Activated naive CD4-positive, alpha-beta T cell (primary cell): ENCODE results near the gene REXO1.

Source experiments
- DNase-seq, 4 experiments: peaks; one replicate each; lab custom pipeline; 2025; lab: John Stamatoyannopoulos, UW

REXO1 gene

DNA sequence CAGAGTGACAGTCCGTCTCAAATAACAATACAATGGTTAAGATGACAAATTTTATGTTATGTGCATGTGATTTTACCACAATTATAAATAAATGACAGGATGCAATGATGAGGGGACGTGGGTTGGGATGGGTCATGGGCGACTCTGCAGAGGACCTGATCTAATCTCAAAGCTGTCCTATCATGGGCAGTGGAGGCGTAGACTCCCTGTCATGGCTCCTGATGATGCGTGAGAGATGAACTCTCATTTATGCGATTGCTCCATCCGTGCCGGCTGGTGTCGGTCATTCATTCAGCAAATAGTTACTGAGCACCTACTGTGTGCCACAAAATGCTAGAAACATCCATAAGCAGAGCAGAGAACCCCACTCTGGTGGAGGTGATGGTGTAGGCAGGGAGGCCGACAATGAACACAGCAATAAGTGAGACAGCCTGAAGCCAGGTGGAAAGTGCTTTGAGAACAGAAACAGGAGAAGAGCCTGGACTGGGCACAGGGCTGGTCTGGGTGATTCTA, 1.7 kb upstream of the REXO1 start:
- no peak for DNase-seq

DNA sequence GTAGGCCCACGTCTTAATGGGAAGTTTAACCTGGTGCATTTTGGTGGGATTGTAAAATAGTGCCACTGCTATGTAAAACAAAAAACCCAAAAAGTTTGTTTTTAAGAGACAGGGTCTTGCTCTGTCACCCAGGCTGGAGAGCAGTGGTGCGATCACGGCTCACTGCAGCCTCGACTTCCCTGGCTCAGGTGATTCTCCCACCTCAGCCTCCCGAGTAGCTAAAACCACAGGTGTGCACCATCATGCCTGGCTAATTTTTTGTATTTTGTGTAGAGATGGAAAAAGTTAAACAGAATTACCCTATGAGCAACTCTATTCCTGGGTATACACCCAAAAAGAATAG, 820 bp upstream of the REXO1 start:
- DNase-seq, result no peak

DNA sequence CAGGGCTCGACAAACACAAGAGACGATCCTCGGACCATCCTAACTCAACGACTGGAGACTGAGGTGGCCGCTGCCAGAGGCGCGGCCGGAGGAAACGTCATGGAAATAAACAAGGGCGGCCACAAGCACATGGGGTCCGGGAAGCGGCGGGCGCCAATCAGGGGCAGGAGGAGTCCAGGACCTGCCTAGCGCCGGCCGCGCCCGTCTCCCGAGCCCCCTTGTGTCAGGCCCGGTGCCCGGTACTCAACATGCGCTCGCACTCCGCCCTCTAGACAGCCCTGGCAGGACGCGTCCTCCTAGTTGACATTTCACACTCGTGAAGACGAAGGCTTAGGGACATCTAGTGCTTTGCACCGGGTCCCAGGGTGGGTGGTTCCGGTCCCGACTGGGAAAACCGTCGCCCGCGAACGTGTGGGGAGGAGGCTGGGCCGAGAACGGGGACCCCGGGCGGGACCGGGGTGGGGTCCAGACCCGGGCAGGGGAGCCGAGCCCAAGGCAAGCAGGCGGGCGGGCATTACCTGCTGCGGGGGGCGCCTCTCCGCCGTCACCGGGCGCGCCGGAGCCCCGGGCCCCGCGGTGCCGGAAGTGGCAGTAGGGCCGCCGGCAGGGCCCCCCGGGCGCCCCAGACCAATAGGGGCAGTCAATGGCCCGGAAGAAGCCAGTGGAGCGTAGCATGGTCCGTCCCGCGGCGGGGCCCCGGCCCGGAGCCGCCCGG, 442 bp downstream of the REXO1 start:
- DNase-seq, result no peak

DNA sequence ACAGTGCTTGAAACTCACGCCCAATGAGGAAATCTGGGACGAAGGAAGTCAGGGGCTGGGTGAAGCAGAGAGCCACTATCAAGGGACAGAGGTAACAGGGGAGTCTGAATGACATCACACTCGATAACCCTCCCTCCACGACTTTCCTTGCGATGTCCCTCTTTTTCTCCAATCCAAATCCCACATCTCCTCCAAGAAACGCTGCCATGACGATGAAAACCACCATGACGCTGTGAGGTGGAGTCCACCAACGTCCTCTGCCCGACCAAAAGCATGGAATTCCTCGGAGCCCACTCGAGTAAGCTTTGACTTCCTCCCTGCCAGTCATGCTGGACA, 967 bp downstream of the REXO1 start:
- no peak for DNase-seq

DNA sequence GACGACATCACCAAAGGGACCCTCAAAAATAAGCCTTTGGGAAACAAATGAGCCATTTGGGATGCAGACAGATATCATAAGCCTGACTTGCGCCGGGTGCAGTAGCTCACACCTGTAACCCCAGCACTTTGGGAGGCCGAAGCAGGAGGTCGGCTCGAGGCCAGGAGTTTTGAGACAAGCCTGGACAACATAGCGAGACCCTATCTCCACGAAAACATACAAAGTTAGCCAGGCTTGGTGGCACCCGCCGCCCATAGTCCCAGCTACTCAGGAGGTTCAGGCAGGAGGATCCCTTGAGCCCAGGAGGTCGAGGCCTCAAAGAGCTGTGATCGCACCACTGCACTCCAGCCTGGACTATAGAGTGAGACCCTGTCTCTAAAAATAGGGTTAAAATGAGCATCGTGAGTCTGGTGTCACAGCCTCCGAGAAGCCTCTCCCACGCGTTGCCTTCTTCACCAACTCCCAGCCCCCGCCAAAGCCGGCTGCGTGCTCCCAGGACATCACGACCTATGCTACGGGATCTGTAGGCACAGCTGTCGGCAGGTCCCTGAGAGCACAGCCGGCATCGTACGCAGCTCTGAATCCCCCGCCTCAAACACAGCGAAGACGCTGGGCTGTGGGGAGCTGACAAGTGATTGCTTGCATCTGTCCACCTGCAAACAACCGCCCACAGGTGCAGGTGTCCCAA, 1.6 kb downstream of the REXO1 start:
- no peak for DNase-seq

DNA sequence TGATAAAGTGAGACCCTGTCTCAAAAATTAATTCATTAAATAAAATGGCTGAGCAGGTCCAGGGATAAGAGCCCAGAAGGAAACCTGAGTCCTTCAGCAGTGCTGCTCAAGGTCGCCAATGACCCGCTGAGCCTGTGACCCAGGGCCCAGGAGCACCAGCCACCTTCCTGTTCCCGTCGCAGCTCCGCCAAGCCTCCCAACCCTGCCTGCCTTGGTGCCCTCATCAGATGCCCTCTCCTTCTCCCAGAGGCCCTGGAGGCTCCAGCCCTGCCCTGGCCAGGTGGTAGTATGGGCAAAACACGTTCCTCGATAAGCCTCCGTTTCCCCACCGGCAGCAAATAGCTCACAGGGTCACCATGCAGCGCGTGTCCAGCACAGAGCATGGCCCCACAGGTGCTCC, 2.6 kb downstream of the REXO1 start:
- no peak for DNase-seq

DNA sequence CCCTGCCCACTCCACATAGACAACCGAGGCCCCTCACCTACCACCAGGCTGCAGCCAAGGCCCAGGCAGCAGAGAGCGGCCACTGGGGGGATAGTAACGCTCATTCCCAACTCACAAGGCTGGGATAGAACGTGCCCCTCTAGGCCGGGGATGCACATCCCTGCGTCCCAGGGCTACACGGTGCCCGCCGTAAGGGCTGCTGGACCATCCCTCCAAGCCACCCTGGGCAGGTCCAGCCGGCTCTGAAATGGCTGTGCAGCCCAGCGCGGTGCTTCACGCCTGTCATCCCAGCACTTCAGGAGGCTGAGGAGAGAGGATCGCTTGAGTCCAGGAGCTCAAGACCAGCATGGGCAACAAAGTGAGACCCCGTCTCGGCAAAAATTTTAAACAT, 3.2 kb downstream of the REXO1 start:
- DNase-seq, result no peak

DNA sequence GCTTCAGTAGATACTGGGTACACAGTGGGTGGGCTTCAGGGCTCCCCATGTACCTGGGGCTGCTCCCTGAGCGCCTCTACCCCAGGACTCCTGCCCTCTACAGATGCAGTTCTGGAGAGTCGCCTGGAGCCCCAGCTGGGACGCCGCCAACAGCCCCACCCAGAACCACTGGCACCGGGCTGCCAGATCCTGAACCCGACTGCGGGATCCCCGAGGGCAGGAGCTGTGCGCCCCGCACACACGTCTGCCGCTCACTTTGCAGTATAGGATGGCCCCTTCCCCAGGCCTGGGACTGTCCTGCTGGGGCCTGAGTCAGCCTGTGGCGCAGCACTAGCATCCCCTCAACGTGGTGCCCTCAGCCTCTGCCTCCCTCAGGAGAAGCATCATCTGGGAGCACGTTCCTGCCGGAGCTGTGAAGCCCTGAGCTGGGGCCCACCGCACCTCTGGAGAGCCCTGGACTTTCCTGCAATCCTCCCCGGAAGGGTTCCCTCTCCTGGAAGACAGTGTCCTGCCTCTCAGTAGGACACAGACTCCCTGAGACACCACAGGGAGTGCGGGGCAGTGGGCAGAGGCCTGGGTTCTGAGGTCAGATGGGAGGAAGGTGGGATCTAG, 3.7 kb downstream of the REXO1 start:
- DNase-seq, result no peak

DNA sequence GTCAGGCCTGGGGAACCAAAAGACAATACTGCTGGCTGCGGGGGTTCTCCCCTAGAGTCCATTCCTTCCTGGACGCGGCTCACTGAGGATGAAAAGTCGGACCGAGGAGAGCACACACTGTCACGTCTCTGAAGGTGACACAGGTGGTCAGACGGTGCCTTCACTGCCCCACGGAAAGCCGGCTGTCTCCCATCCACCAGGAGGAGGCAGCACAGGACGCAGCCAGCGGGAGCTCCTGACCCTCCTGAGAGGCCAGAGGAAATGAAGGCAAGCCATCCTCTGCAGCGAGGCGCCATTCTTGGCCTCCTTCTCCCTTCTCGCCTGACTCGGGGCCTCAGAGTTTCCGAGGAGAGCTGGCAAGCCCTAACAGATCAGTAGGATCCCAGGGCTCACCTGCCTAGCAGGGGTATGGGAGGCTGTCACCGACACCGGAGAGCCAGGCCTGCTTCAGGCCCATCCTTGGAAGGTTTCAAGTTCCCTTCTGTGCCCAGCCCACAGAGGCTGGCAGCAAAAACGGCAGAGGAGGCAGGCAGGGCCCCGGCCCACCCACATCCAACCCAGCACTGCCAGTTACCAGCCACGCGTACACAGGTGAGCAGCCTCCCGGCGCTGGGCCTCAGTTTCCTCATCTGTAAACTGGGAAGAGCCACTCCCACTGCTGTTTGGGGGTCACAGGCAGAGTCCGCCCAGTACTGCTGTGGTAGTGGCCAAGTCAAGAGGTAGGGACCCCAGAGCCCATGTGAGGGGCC, 4.5 kb downstream of the REXO1 start:
- no peak for DNase-seq

DNA sequence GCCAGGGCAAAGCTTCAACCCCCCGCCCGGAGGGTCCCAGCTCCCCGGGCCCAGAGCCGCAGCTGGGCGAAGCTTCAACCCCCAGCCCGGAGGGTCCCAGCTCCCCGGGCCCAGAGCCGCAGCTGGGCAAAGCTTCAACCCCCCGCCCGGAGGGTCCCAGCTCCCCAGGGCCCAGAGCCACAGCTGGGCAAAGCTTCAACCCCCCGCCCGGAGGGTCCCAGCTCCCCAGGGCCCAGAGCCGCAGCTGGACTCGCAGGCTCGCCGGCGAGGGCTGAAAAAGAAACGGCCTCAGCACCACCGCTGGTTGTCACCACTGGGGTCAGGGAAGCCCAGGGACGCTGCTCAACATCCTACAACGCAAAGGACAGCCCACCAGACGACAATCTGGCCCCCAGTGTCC, 5.2 kb downstream of the REXO1 start:
- no peak for DNase-seq

DNA sequence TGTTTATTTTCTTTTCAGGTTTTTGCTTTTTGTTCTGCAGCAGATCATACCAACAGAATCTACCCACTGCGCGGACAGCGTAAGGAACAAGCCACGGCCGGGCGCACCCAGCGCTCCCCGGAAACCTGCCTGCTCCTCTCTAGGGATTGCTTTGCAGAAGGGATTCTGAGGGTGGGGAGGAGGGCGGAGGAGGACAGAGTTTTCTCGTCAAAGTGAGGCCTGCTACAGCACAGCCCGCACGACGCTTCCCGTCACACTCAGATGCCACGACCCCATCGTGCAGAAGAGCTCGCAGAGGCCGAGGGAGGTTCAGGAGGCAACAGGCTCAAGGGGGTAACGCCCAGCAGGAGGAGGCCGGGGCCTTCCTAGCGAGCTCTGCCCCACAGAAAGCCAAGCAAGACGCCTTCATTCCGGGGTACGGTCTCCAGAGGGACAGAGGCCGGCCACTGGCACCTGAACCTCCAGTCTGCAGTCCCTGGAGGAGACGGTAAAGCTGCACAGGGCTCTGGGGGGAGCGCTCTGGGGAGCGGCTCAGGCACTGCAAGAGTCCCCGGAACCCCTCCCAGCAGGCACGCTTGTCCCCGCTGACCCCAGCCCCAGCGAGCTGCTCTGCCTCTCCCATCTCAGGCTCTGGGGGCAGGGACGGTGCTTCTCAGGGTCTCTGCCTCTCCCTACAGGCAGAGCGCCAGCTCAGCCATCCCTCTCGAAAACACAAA, 6.9 kb downstream of the REXO1 start:
- DNase-seq, result no peak

DNA sequence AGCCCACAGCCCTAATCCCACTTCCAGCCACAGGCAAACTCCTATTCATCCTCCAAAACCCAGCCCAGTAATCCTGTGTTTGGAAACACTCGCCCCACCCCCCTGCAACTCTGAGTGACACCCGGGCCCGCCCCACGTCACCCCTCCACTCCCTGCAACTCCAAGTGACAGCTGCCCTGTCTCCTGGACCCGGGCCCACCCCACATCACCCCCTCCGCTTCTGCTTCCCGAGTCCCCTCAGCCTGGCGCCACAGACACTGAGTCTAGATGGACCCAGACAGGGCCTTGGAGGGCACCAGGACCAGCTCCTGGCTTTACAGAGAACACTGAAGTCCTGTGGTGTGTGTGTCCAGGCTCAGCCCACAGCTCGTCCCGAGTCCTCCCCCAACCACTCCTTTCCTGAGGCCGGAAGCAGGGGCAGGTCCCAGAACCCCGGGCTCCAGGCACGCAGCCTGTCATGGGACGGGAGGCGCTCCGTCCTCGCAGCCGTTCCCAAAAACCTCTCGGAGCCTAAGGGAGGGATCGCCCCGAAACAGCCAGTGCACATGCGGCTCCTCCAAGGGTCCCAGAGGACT, 7.7 kb downstream of the REXO1 start:
- no peak for DNase-seq

DNA sequence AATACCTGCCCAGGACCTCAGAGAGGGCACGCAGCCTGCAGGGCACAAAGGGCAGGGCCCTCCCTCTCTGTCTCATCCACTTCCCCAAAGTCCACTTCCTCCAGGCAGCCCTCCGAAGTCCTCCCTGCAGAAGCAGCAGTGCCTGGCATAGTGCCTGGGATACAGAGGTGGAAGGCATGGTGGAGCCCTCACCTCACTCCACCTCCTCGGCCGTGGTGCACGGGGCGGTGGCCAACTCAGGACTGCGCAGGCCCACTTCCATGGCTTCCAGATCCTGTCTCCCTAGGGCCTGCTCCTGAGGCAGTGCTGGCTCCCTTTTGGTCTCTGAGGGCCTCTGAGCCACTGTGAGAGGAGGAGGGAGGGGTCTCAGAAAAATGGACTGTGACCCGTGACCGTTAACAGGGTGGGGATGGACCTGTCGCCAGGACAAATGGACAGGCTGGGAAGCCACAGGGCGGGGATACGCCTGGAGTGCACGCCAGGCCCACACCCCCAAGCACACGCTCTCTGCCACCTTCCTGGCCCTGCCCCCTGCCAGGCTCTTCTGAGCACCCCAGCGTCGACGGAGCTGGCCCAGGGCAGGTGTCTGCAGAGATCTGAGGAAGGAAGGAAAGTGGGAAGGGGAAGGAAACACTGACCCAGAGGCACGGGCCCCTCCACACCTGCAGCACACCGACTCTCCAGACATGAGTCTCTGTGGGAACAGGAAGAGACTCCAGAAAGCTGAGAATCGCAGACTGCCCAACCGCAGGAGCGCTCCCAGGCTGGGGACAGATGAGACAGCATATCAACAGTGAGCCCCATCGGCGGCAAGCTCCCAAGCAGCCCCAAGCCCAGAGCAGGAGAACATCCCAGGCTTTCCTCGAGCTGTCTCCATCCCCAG, 8.4 kb downstream of the REXO1 start:
- DNase-seq, result no peak

DNA sequence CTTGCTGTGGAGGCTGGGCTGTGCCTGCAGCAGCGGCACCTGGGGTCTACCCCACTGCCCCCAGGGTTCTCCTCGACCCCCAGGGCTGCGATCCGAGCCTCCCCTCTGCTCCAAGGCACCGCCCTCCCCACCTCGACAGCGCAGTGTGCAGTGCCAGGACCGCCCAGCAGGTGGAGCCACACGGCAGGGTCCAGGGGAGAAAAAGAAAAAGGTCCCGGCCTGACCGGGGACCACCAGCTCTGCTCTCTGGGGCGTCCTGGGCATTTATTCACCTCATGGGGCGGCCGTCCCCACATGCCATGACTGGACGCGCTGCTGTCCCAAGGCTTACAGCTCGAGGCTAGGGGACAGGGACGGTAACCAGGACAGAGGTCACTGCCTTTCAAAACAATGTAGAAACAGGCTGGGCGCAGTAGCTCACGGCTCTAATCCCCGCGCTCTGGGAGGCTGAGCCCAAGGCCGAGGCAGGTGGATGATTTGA, 10.6 kb downstream of the REXO1 start:
- peak; percentile 33 to 55 (median 50) for DNase-seq

DNA sequence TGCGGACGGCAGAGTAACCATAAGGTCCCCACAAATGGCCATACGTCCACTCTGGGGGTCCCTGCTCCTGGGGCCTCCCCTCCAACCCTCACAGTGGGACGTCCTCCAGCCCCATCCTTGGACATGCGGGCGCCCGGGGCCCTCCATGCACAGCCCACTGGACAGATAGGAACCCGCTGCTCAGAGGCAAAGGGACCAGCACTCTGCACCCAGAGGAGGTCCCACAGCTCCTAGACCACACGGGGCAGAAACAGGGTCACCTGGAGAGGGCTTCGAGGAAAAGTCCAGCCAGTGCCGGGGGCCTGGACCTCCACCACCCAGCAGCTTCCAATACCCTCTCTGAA, 11.1 kb downstream of the REXO1 start:
- no peak for DNase-seq

DNA sequence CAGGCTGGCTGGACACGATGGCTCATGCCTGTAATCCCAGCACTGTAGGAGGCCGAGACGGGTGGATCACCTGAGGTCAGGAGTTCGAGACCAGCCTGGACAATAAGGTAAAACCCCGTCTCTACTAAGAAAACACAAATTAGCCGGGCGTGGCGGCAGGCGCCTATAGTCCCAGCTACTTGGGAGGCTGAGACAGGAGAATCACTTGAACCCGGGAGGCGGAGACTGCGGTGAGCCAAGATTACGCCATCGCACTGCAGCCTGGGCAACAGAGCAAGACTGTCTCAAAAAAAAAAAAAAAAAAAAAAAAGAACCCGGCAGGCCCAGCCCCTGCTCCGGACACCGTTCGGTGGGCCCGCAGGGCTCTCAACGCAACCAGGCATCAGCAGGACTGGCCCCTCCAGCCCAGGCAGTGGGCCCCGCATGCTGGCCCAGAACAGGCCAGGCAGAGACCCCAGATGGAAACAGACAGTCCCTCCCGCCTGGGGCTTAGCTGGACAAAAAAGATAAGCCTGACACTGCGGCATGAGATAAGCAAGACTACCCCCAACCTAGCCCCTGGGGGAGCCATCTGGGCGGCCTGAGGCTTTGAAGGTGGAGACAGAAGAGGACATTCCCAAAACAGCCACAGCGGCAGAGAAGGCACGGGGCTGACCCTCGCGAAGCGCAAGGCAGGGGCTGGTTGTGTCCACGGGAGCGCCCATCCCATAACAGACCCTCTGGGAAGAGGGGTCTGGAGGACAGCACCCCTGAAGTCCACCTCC, 11.6 kb downstream of the REXO1 start:
- DNase-seq, result no peak

DNA sequence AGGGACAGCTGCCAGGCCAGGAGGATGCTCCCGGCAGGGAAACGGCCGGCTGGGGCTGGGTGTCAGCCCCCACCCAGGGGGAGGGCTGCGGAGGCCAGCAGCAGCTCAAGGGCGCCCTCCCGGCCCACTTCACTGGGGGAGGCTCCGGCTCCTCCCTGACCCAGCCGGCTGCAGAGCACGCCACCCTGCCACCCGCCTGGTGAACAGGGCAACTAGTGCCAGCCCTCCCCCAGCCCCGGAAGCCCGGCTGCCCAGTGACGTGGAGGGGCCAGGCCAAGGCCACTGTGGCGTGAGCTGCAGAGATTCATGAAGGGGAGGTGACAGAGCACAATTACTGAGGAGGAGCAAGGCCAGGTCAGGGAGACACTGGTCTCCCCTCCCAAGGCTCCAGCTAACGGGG, 14.7 kb downstream of the REXO1 start:
- DNase-seq, result no peak

DNA sequence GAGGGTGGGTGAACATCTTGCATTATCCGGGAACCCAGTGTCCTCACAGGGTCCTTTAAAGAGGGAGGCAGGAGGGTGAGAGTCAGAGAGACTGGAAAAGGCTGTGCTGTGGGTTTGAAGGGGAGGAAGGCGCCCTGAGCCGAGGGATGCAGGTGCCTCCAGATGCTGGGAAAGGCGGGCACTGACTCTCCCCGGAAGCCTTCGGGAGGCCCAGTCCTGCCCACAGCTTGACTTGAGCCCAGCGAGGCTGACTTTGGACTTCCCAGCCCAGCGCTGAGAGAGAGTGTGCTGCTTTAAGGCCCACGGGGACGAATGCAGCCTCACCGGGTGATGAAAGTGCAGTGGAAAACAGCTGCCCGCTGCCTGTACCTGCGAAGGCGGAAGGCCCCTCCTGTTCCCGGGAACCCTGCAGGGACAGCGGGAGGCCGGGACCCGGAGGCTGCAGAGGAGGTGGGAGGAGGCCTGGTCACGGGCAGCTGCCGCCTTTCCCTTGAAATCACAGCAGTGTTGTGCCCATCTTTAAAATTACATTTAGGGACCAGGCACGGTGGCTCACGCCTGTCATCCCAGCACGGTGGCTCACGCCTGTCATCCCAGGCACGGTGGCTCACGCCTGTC, 16.1 kb downstream of the REXO1 start:
- DNase-seq, result no peak

DNA sequence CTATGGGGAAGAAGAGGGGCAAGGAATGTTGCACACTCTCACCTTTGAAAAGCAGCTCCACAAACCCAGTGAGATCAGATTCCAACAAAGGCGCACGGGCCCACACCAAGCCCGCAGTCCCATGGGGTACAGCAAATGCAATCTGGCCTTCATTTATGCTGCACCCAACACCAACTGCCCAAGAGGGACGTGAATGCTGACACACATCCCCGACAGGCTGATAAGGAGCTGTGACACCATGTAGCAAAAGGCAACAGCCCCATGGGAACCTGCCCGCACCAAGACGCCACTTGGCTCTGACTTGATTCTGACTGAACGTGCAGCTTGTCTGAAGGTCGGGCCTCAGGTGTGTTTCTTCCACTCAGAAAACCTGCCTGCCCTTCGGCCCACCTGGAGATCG, 17.3 kb downstream of the REXO1 start:
- no peak for DNase-seq

DNA sequence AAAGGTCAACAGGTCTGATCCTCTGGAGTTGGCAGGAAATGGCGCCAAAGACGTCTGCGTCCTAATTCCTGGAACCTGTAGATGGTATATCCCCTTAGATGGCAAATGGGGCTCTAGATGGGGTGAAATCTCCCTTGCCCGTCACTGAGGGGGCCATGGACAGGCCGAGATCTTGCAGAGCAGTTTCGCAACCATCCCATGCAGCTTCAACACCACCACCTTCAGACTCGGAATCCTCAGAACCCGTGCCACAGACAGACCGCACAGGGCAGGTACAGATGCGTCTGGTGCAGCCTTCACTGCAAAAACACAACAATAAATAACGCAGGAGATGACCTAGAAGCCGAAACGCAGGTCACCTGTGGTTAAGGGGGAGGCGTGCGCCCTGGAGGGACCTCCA, 17.7 kb downstream of the REXO1 start:
- no peak for DNase-seq
